OCI-LY3 (cell line): ENCODE data around the gene MTMR3.

ENCODE experiments used
- H2AFZ ChIP-seq: fragments of 200-600, 300-600 bp; shearing (Covaris generic); 2 replicates; pipeline ENCODE4 v1.6.0; 2014; ENCODE audit warnings: antibody characterized with exemption, low read depth, low read length
- H3K27ac ChIP-seq: fragments of 200-600, 300-600 bp; sonication (generic); 2 replicates; pipeline ENCODE4 v1.5.1; 2014; ENCODE audit warnings: mild to moderate bottlenecking, low read length, moderate library complexity, mixed read lengths
- H3K27me3 ChIP-seq: fragments of 200-600, 300-600 bp; sonication (generic); 2 replicates; pipeline ENCODE4 v1.6.1; 2014; ENCODE audit warnings: low read depth, low read length, mixed read lengths
- H3K36me3 ChIP-seq: fragments of 200-600, 300-600 bp; sonication (generic); replicated peaks from 2 replicates; pipeline ENCODE3; 2014; ENCODE audit warnings: low read depth, low read length, mixed read lengths
- H3K4me1 ChIP-seq: fragments of 300-600, 200-600 bp; sonication (generic); 2 replicates; pipeline ENCODE4 v1.6.1; 2014; ENCODE audit warnings: low read length, mixed read lengths
- H3K4me2 ChIP-seq: fragments of 200-600, 300-600 bp; sonication (generic); 2 replicates; pipeline ENCODE4 v1.6.1; 2014; ENCODE audit warnings: low read length, mixed read lengths
- H3K4me3 ChIP-seq: fragments of 300-600, 200-600 bp; sonication (generic); 2 replicates; pipeline ENCODE4 v1.5.1; 2014; ENCODE audit warnings: antibody characterized with exemption, mild to moderate bottlenecking, low read length, moderate library complexity
- H3K79me2 ChIP-seq: fragments of 300-600, 200-600 bp; shearing (Covaris generic); 2 replicates; pipeline ENCODE4 v1.6.1; 2014; ENCODE audit warnings: mild to moderate bottlenecking, low read length, mixed read lengths
- H3K9ac ChIP-seq: fragments of 300-600, 200-600 bp; shearing (Covaris generic); 2 replicates; pipeline ENCODE4 v1.6.0; 2014; ENCODE audit warnings: mild to moderate bottlenecking, low read length, moderate library complexity
- H3K9me3 ChIP-seq: fragments of 200-600, 300-600 bp; shearing (Covaris generic); 2 replicates; pipeline ENCODE4 v1.6.1; 2014; ENCODE audit warnings: low read length, mixed read lengths; ENCODE audit not compliant: insufficient read depth
- H4K20me1 ChIP-seq: fragments of 200-600, 300-600 bp; sonication (generic); 2 replicates; pipeline ENCODE4 v1.6.1; 2016; ENCODE audit warnings: low read length, mixed read lengths; ENCODE audit not compliant: insufficient read depth
- EZH2phosphoT487 ChIP-seq: fragments of 200-600 bp; shearing (Covaris generic); IDR thresholded peaks from 2 replicates; pipeline ENCODE4 v1.6.1; 2018; ENCODE audit warnings: antibody characterized with exemption, mixed run types, low read depth
- TF ChIP-seq, protein P1 (sequence below): fragments of 200-600, 300-600 bp; sonication (generic); IDR thresholded peaks from 2 replicates; pipeline ENCODE4 v1.5.1; 2014; ENCODE audit warnings: antibody characterized with exemption, low read length, low read depth

Gene MTMR3

DNA sequence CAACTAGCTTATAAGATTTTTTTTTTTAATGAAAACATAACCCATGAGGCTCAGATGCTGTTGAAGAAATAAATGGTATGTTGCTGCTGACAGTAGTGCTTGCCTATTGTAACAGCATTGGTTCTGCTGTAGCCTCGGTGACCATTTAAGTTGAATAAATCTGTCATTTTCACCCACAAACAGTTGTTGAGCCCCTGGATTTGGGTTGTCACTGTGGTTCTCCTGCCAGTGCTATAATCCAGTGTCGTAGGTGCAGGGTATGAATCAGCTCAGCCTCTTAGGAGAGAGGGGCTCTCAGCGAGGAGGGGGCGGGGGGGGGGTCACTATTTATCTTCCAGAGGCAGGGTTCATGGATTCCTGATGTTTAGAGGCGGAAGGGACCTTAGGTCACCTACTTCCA is 147.4 kb downstream of the MTMR3 start:
- Histone ChIP-seq H3K4me2 (no peak overlapping the region), H3K9ac (no peak overlapping the region), H4K20me1 (no peaks in the 10 kb centered on the region), H3K36me3 (peaks cover 5% of the 10 kb centered on the region), H3K27ac (no peak overlapping the region), H3K9me3 (no peaks in the 10 kb centered on the region), H3K27me3 (no peaks in the 10 kb centered on the region), H2AFZ (no peak overlapping the region), H3K4me1 (no peaks in the 10 kb centered on the region), H3K79me2 (no peaks in the 10 kb centered on the region), H3K4me3 (no peak overlapping the region)
- TF ChIP-seq, protein P1, sequence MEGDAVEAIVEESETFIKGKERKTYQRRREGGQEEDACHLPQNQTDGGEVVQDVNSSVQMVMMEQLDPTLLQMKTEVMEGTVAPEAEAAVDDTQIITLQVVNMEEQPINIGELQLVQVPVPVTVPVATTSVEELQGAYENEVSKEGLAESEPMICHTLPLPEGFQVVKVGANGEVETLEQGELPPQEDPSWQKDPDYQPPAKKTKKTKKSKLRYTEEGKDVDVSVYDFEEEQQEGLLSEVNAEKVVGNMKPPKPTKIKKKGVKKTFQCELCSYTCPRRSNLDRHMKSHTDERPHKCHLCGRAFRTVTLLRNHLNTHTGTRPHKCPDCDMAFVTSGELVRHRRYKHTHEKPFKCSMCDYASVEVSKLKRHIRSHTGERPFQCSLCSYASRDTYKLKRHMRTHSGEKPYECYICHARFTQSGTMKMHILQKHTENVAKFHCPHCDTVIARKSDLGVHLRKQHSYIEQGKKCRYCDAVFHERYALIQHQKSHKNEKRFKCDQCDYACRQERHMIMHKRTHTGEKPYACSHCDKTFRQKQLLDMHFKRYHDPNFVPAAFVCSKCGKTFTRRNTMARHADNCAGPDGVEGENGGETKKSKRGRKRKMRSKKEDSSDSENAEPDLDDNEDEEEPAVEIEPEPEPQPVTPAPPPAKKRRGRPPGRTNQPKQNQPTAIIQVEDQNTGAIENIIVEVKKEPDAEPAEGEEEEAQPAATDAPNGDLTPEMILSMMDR = no peak
- no peak for TF ChIP-seq EZH2phosphoT487

DNA sequence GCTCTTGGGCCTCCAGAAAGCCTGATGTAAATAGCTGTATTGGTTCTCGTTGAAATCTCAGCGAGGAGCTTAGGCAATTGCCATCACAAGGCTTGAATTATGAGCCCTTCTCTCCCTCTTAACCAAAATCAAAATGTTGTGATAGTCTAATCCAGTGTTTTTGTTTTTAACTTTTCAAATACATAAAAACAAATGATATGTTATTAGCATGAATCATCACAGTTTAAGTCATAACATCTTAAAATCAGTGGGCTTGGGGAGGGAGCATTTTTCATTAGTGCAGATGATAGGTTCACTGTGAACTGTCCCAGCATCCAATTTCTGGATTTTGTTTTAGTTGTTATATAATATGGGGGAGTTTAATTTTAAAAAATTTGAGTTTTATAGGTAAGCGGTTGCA is 148.4 kb downstream of the MTMR3 start:
- H4K20me1 ChIP-seq = no peaks in the 10 kb centered on the region
- no peaks in the 10 kb centered on the region for H3K79me2 ChIP-seq
- H3K9me3 ChIP-seq = no peaks in the 10 kb centered on the region
- H3K4me3 ChIP-seq = no peak overlapping the region
- TF ChIP-seq, protein P1 = no peak
- no peak for TF ChIP-seq EZH2phosphoT487
- no peak overlapping the region for H2AFZ ChIP-seq
- H3K36me3 ChIP-seq = no peaks in the 10 kb centered on the region
- H3K27me3 ChIP-seq = no peaks in the 10 kb centered on the region
- no peak overlapping the region for H3K9ac ChIP-seq
- no peak overlapping the region for H3K27ac ChIP-seq
- no peaks in the 10 kb centered on the region for H3K4me1 ChIP-seq
- H3K4me2 ChIP-seq = no peak overlapping the region

DNA sequence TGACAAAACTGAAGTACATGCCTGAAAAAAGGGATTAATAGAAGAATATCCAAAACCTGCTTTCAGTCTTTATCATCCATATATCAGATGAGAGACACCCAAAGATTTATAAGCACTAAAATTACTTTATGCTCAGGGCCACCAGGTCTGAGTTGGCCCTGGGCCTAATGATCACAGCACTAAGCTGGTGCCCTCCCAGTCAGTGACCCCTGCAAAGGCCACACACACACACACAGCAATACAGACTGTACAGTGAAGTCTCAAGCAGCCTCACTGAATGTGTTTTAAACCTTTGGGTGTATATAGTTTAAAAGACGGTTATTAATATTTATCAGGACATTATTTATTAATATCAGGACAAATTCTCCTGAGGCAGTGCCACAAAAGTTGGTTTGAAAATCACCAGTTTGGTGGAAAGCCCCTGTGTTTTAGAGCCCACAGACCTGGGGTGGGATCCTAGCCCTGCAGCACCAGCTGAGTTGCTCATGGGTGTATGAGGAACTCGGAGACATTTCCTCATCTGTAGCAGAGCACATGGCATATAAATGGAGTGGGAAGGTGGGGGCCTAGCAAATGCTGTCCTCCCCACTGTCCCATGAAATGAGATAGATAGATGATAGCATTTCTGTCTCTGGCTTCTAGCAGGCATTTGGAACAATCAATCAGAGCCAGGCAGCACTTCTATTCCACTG is 148.9 kb downstream of the MTMR3 start:
- Histone ChIP-seq H3K4me3 (no peak overlapping the region), H4K20me1 (no peaks in the 10 kb centered on the region), H3K4me2 (no peak overlapping the region), H3K36me3 (no peaks in the 10 kb centered on the region), H3K9ac (no peak overlapping the region), H3K4me1 (no peaks in the 10 kb centered on the region), H3K9me3 (no peaks in the 10 kb centered on the region), H3K27ac (no peak overlapping the region), H3K79me2 (no peaks in the 10 kb centered on the region), H3K27me3 (no peaks in the 10 kb centered on the region), H2AFZ (no peak overlapping the region)
- TF ChIP-seq EZH2phosphoT487 = no peak
- TF ChIP-seq, protein P1 = no peak

DNA sequence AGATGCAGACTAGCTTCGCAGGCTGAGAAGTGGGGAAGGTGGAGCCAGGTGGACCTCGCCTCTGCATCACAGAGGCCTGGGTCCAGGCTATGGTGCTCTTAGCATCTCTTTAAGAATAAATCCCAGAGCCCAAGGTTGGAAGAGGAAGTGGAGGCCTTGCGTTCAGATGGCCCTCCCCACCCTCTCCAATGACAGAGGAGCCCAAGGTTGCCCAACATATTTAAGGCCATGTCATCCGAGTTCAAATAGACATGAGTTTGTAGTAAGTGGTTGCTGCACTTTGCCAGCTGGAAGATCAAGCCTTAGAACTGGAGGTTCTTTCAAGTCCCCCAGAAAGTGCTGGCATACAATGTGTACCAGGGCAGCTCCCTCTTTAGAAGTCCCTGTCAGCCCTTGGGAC is 150.2 kb downstream of the MTMR3 start:
- H4K20me1 ChIP-seq = no peaks in the 10 kb centered on the region
- no peak overlapping the region for H3K4me2 ChIP-seq
- no peaks in the 10 kb centered on the region for H3K4me1 ChIP-seq
- no peak overlapping the region for H3K27ac ChIP-seq
- no peaks in the 10 kb centered on the region for H3K79me2 ChIP-seq
- no peak overlapping the region for H3K9ac ChIP-seq
- H3K4me3 ChIP-seq = no peak overlapping the region
- no peaks in the 10 kb centered on the region for H3K27me3 ChIP-seq
- H3K9me3 ChIP-seq = no peaks in the 10 kb centered on the region
- TF ChIP-seq, protein P1 = no peak
- no peak for TF ChIP-seq EZH2phosphoT487
- H2AFZ ChIP-seq = no peak overlapping the region
- H3K36me3 ChIP-seq = no peaks in the 10 kb centered on the region
